Natural killer cell (primary cell): ENCODE results near the gene POLR3H. TPM values are rescaled to one million over a fixed set of nuclear protein-coding genes. Genes with fewer than 3 reads are reported as not detected.

Experiments
- ATAC-seq, 3 donors: fragments of 150-1000 bp in 2 of 3; fragments of 200-7000 bp in 1 of 3; cut with Tn5 transposase; 1 replicate in 1 of 3; 2 replicates in 2 of 3; pipeline ENCODE4 v1.10.0; 2021; ENCODE audit warnings: mild to moderate bottlenecking in 2 of 3, moderate library complexity in 2 of 3
- DNase-seq, 2 donors: peaks; one replicate each; pipeline versions ENCODE4 v3.0.0 to v3.0.0-alpha.2; 2013 to 2021; ENCODE audit warnings: mixed read lengths in 1 of 2
- H3K27ac ChIP-seq: one replicate; pipeline ENCODE4 v1.5.1; 2013; ENCODE audit warnings: mild to moderate bottlenecking, low read length
- H3K27me3 ChIP-seq: one replicate; pipeline ENCODE4 v1.6.1; 2013; ENCODE audit warnings: low read length; ENCODE audit not compliant: control insufficient read depth, insufficient read depth
- H3K36me3 ChIP-seq: one replicate; pipeline ENCODE4 v1.6.1; 2013; ENCODE audit warnings: low read length; ENCODE audit not compliant: control insufficient read depth, insufficient read depth
- H3K4me1 ChIP-seq: one replicate; pipeline ENCODE4 v1.6.1; 2013; ENCODE audit warnings: low read length; ENCODE audit not compliant: control insufficient read depth, insufficient read depth
- H3K4me3 ChIP-seq: one replicate; pipeline ENCODE4 v1.5.1; 2013; ENCODE audit warnings: low read length
- H3K9me3 ChIP-seq: one replicate; pipeline ENCODE4 v1.6.1; 2013; ENCODE audit warnings: low read length; ENCODE audit not compliant: control insufficient read depth, insufficient read depth
- H3K27ac Mint-ChIP-seq, 2 donors: one replicate each; pipeline ENCODE4 v1.8.0; 2022; ENCODE audit warnings: mild to moderate bottlenecking in 2 of 2, mixed read lengths in 2 of 2, moderate library complexity in 1 of 2
- H3K27me3 Mint-ChIP-seq, 2 donors: one replicate each; pipeline ENCODE4 v1.8.0; 2022; ENCODE audit warnings: low read depth in 2 of 2, mixed read lengths in 2 of 2
- H3K36me3 Mint-ChIP-seq: one replicate; pipeline ENCODE4 v1.8.0; 2022; ENCODE audit warnings: mixed read lengths
- H3K4me1 Mint-ChIP-seq, 2 donors: one replicate each; pipeline ENCODE4 v1.8.0; 2022; ENCODE audit warnings: mixed read lengths in 2 of 2
- H3K4me3 Mint-ChIP-seq: one replicate; pipeline ENCODE4 v1.8.0; 2022; ENCODE audit warnings: mild to moderate bottlenecking, moderate library complexity, mixed read lengths
- H3K9me3 Mint-ChIP-seq, 2 donors: one replicate each; pipeline ENCODE4 v1.8.0; 2022; ENCODE audit warnings: mixed read lengths in 2 of 2
- CTCF ChIP-seq: fragments of 200-600 bp; IDR thresholded peaks from one replicate; pipeline ENCODE4 v1.8.0; 2022; ENCODE audit warnings: antibody characterized with exemption
- WGBS: methylation state at CpG from one replicate; pipeline ENCODE4 v1.1.7; 2013; ENCODE audit warnings: missing lambda C conversion rate; ENCODE audit not compliant: insufficient coverage; 5-methylcytosine and 5-hydroxymethylcytosine counted together
- intact Hi-C: fragments of 100-400 bp; cut with micrococcal nuclease; formaldehyde crosslinking; loops from one replicate; pipeline ENCODE4 v1.14.2; 2022
- total RNA-seq, 4 donors: library from RNA; stranded (reverse); fragments of 120-200 nt in 1 of 4; gene quantifications; one replicate each; pipeline versions ENCODE4 v1.2.3 to v1.2.4, GENCODE V29; 2013 to 2022

Gene POLR3H
- total RNA-seq, 3 donors from 2014 or later (not counting 1 experiment from before 2014, with no cell fraction given), result 13.1 to 18.8 (median 16.2) TPM

- H3K4me1 ChIP-seq, result peaks cover 8% of the 10 kb centered on the region
- intact Hi-C loops, result no loop called here
- Mint-ChIP-seq H3K4me3 (no peak overlapping the region), H3K36me3 (no peaks in the 10 kb centered on the region), H3K4me1 (no peaks in the 10 kb centered on the region), H3K9me3 (no peaks in the 10 kb centered on the region), H3K27ac (no peak overlapping the region), H3K27me3 (no peaks in the 10 kb centered on the region)
- H3K27me3 ChIP-seq, result no peaks in the 10 kb centered on the region
- ATAC-seq (no peak), DNase-seq (no peak)
- TF ChIP-seq CTCF, result no peak
- no peaks in the 10 kb centered on the region for H3K9me3 ChIP-seq
- H3K36me3 ChIP-seq, result peaks cover 41% of the 10 kb centered on the region
- no peak overlapping the region for H3K4me3 ChIP-seq
- 95% methylated on average over 17 of the region's 17 CpGs for WGBS
- no peak overlapping the region for H3K27ac ChIP-seq
Measured at GRCh38 chr22:41531715-41532477, 12.4 kb downstream of the POLR3H start.

- Histone ChIP-seq H3K9me3 (no peaks in the 10 kb centered on the region), H3K27me3 (no peaks in the 10 kb centered on the region), H3K36me3 (peaks cover 49% of the 10 kb centered on the region), H3K27ac (no peak overlapping the region), H3K4me1 (peaks cover 8% of the 10 kb centered on the region), H3K4me3 (no peak overlapping the region)
- DNase-seq (no peak), ATAC-seq (no peak)
- no peak overlapping the region for H3K27ac Mint-ChIP-seq
- 93% methylated on average over 18 of the region's 18 CpGs for WGBS
- H3K4me1 Mint-ChIP-seq, result peaks cover 0 to 5% of the 10 kb centered on the region in 2 donors
- no peak overlapping the region for H3K4me3 Mint-ChIP-seq
- TF ChIP-seq CTCF, result no peak
- H3K9me3 Mint-ChIP-seq, result no peaks in the 10 kb centered on the region
- H3K27me3 Mint-ChIP-seq, result no peaks in the 10 kb centered on the region
- intact Hi-C loops, result no loop called here
- H3K36me3 Mint-ChIP-seq, result no peaks in the 10 kb centered on the region
Measured at GRCh38 chr22:41530890-41531714, 13.2 kb downstream of the POLR3H start.

GRCh38 chr22:41528938-41529561, 15.2 kb downstream of the POLR3H start:
- peaks cover 64% of the 10 kb centered on the region for H3K36me3 ChIP-seq
- H3K27me3 ChIP-seq, result no peaks in the 10 kb centered on the region
- no peak overlapping the region for H3K27ac ChIP-seq
- DNase-seq (no peak), ATAC-seq (no peak)
- H3K4me1 ChIP-seq, result peaks cover 18% of the 10 kb centered on the region
- H3K4me3 ChIP-seq, result no peak overlapping the region
- WGBS, result 94% methylated on average over 13 of the region's 13 CpGs
- no peak overlapping the region for H3K4me3 Mint-ChIP-seq
- no peak for TF ChIP-seq CTCF
- intact Hi-C loops, result no loop called here
- H3K27ac Mint-ChIP-seq, result peak overlapping the region in 1 of 2 donors; percentile 37
- H3K9me3 Mint-ChIP-seq, result no peaks in the 10 kb centered on the region
- H3K9me3 ChIP-seq, result no peaks in the 10 kb centered on the region
- peaks cover 0 to 17% of the 10 kb centered on the region in 2 donors for H3K4me1 Mint-ChIP-seq
- H3K36me3 Mint-ChIP-seq, result no peaks in the 10 kb centered on the region
- H3K27me3 Mint-ChIP-seq, result no peaks in the 10 kb centered on the region
